Vagina (tissue), 2 donors: ENCODE results near the gene IGSF3.
"Not testable (repeated sequence)": the region's sequence is repeated elsewhere in the genome, so short reads cannot be mapped to it uniquely, and the experiment has no call there.

Experiments
- POLR2A ChIP-seq, 2 donors: fragments of 450-650 bp; IDR thresholded peaks; one replicate each; pipeline ENCODE4 v1.6.1; 2017; ENCODE audit warnings: antibody characterized with exemption in 2 of 2, mild to moderate bottlenecking in 2 of 2, moderate library complexity in 2 of 2
- TF ChIP-seq, protein P1 (sequence below), 3 experiments: fragments of 450-650 bp in 2 of 3; fragments of 200-600 bp in 1 of 3; sonication (generic) in 1 of 3; IDR thresholded peaks; one replicate each; pipeline ENCODE4 v1.5.1; 2017 to 2019; ENCODE audit warnings: antibody characterized with exemption in 3 of 3, mild to moderate bottlenecking in 2 of 3, moderate library complexity in 2 of 3

DNA sequence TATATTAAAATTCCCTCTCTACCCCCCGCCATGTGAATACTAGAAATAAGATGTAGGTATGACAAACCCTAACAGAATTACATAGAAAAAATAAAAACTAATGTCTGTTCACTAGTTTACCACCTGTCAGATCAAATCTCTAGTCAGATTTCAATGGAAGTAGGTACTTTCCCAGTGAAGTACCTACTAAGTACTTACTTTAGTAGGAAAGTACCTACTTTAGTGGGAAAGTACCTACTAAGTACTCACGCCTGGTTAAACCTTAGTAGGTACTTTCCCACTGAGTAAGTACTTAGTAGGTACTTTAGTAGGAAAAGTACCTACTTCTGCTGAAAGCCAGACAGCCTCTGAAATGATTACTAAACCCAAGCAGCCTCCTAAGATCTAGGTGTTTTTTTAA is 58.7 kb downstream of the IGSF3 start:
- TF ChIP-seq POLR2A (IDR thresholded peaks at IDR 0.05): not testable (repeated sequence)
- TF ChIP-seq, protein P1, sequence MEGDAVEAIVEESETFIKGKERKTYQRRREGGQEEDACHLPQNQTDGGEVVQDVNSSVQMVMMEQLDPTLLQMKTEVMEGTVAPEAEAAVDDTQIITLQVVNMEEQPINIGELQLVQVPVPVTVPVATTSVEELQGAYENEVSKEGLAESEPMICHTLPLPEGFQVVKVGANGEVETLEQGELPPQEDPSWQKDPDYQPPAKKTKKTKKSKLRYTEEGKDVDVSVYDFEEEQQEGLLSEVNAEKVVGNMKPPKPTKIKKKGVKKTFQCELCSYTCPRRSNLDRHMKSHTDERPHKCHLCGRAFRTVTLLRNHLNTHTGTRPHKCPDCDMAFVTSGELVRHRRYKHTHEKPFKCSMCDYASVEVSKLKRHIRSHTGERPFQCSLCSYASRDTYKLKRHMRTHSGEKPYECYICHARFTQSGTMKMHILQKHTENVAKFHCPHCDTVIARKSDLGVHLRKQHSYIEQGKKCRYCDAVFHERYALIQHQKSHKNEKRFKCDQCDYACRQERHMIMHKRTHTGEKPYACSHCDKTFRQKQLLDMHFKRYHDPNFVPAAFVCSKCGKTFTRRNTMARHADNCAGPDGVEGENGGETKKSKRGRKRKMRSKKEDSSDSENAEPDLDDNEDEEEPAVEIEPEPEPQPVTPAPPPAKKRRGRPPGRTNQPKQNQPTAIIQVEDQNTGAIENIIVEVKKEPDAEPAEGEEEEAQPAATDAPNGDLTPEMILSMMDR (IDR thresholded peaks at IDR 0.05): not testable (repeated sequence)
